GM23248 (cell line): ENCODE measurements around the gene MT1G. TPM values are rescaled to one million over a fixed set of nuclear protein-coding genes. Genes with fewer than 3 reads are reported as not detected.

ENCODE experiments used
- DNase-seq: peaks from one replicate; pipeline ENCODE4 v3.0.0-alpha.2; 2015
- H2AFZ ChIP-seq: fragments of 200-600 bp; sonication (generic); 2 replicates; pipeline ENCODE4 v1.6.1; 2016; ENCODE audit warnings: antibody characterized with exemption
- H3F3A ChIP-seq: fragments of 200-600 bp; sonication (generic); 2 replicates; pipeline ENCODE4 v1.6.1; 2016; ENCODE audit warnings: mild to moderate bottlenecking, antibody characterized with exemption, mixed run types; ENCODE audit not compliant: insufficient read depth
- H3K27ac ChIP-seq: fragments of 200-600 bp; sonication (generic); 2 replicates; pipeline ENCODE4 v1.5.1; 2016; ENCODE audit warnings: mild to moderate bottlenecking
- H3K27me3 ChIP-seq: fragments of 200-600 bp; sonication (generic); replicated peaks from 2 replicates; pipeline ENCODE4 v1.6.1; 2016; ENCODE audit warnings: mild to moderate bottlenecking; ENCODE audit not compliant: insufficient read depth
- H3K36me3 ChIP-seq: fragments of 200-600 bp; sonication (generic); 2 replicates; pipeline ENCODE4 v1.6.1; 2016; ENCODE audit warnings: low read depth, mild to moderate bottlenecking
- H3K4me1 ChIP-seq: fragments of 200-600 bp; sonication (generic); 2 replicates; pipeline ENCODE4 v1.6.1; 2016; ENCODE audit warnings: mild to moderate bottlenecking; ENCODE audit not compliant: insufficient read depth
- H3K4me2 ChIP-seq: fragments of 200-600 bp; sonication (generic); one replicate; pipeline ENCODE4 v1.6.1; 2016; ENCODE audit warnings: mild to moderate bottlenecking; ENCODE audit not compliant: unreplicated experiment
- H3K4me3 ChIP-seq: fragments of 200-600 bp; sonication (generic); 2 replicates; pipeline ENCODE4 v1.5.1; 2016; ENCODE audit warnings: mild to moderate bottlenecking
- H3K79me2 ChIP-seq: fragments of 200-600 bp; sonication (generic); 2 replicates; pipeline ENCODE4 v1.6.1; 2016; ENCODE audit warnings: mild to moderate bottlenecking; ENCODE audit not compliant: insufficient read depth
- H3K9ac ChIP-seq: fragments of 200-600 bp; sonication (generic); 2 replicates; pipeline ENCODE4 v1.6.1; 2016; ENCODE audit warnings: mild to moderate bottlenecking
- H3K9me2 ChIP-seq: fragments of 200-600 bp; sonication (generic); 2 replicates; pipeline ENCODE4 v1.6.1; 2016; ENCODE audit warnings: mixed run types, mild to moderate bottlenecking, moderate library complexity; ENCODE audit not compliant: insufficient read depth
- H3K9me3 ChIP-seq: fragments of 200-600 bp; sonication (generic); one replicate; pipeline ENCODE4 v1.6.1; 2017; ENCODE audit warnings: low read depth
- H4K20me1 ChIP-seq: fragments of 200-600 bp; sonication (generic); 2 replicates; pipeline ENCODE4 v1.6.0; 2016; ENCODE audit not compliant: insufficient read depth
- EZH2 ChIP-seq: fragments of 200-600 bp; sonication (generic); IDR thresholded peaks from 2 replicates; pipeline ENCODE4 v1.6.1; 2018; ENCODE audit warnings: antibody characterized with exemption, mild to moderate bottlenecking; ENCODE audit not compliant: insufficient read depth, poor library complexity, severe bottlenecking
- EZH2phosphoT487 ChIP-seq: fragments of 200-600 bp; sonication (generic); IDR thresholded peaks from 2 replicates; pipeline ENCODE4 v1.6.1; 2018; ENCODE audit warnings: antibody characterized with exemption, moderate library complexity, mild to moderate bottlenecking, low read depth; ENCODE audit not compliant: insufficient read depth
- WGBS, 2 experiments: methylation state at CpG; one replicate each; pipeline ENCODE4 v1.1.6; 2015 to 2017; ENCODE audit warnings: low lambda C conversion rate in 2 of 2, low coverage in 1 of 2; ENCODE audit errors: missing lambda C conversion rate in 2 of 2; 5-methylcytosine and 5-hydroxymethylcytosine counted together
- in situ Hi-C: fragments of 300-500 bp; cut with MboI; formaldehyde crosslinking; loops from 2 replicates; pipeline ENCODE4 v1.15.0; 2020
- polyA plus RNA-seq: library from polyadenylated mRNA; unstranded; fragments of >200 nt; fragmentation: Nextera tagmentation; extraction: Ambion mirVana; gene quantifications from 2 replicates; pipeline ENCODE4 v1.2.1, GENCODE V29; 2016
- total RNA-seq: library from RNA; depleted of rRNA; stranded (reverse); fragments of >200 nt; shearing (Covaris generic); gene quantifications from 2 replicates; pipeline ENCODE4 v1.2.3, GENCODE V29; 2014

The MT1G gene
- total and polyA plus RNA-seq, 2 experiments from 2014 or later: 4.4 TPM; not detected in 1

GRCh38 chr16:56664506-56664905 lies 3.4 kb downstream of the MT1G start:
- Histone ChIP-seq H3K4me1 (no peaks in the 10 kb centered on the region), H3K27ac (no peak overlapping the region), H3K9ac (no peak overlapping the region), H3K4me3 (no peak overlapping the region), H3K27me3 (peaks cover 32% of the 10 kb centered on the region), H3F3A (no peaks in the 10 kb centered on the region), H3K36me3 (no peaks in the 10 kb centered on the region), H3K4me2 (no peak overlapping the region), H3K9me3 (no peaks in the 10 kb centered on the region), H3K9me2 (no peaks in the 10 kb centered on the region), H4K20me1 (no peaks in the 10 kb centered on the region), H2AFZ (no peak overlapping the region), H3K79me2 (no peaks in the 10 kb centered on the region)
- 86 to 89% methylated on average over 1 of the region's 1 CpG for WGBS, 2 experiments
- no peak for TF ChIP-seq EZH2phosphoT487
- no peak for TF ChIP-seq EZH2
- no peak for DNase-seq
- in situ Hi-C loops: no loop called here

DNA sequence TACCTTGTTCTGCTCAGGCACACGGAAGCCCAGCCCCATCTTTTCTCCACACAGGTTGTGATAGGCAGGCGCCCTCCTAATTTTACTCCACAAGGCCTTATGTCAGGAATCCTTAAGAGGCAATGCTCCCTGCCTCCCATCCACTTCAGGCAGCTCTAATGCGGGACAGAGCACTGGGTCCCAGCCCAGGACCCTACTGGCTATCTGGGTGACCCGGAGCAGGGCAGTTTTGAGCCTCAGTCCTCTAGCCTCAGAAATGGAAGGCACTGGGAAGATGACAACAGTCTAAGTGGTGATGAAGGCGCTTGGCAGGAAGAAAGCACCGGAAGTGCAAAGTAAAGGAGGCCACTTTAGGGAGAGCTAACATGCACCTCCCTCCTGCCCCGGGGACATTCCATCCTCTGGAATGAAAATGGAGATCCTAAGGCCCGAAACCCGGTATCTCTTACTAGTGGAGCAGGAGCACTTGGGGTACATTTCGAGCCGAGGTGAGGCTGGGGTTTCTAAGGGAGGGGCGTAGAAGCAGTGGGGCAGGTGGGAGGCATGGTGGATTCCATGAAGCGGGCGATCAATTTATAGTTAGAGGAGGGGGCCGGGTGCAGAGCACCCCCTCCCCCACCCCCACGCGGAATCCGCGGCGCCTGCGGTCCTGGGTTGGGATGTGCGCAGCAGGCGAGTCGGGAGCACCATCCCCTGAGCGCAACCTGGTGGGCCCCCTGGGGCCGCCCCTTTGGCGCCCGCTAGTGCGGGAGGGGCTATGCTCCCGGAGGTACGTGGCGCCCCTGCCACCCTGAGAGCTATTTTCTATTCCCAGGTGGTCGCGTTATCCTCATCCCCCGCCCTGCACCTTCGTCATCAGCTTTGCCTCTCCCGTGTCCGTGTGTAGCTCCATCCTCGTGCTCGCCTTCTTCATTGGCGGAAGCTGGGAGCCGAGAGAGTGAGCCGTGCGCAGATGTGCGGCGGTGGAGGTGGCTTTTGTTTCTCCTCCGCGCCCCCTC lies 5.2 kb downstream of the MT1G start:
- in situ Hi-C loops: no loop called here
- Histone ChIP-seq H3K4me2 (no peak overlapping the region), H4K20me1 (no peaks in the 10 kb centered on the region), H3K4me1 (no peaks in the 10 kb centered on the region), H3K9ac (no peak overlapping the region), H3K36me3 (no peaks in the 10 kb centered on the region), H3F3A (no peaks in the 10 kb centered on the region), H2AFZ (no peak overlapping the region), H3K9me3 (no peaks in the 10 kb centered on the region), H3K27ac (no peak overlapping the region), H3K27me3 (peaks cover 20% of the 10 kb centered on the region), H3K9me2 (no peaks in the 10 kb centered on the region), H3K79me2 (no peaks in the 10 kb centered on the region), H3K4me3 (no peak overlapping the region)
- 35 to 40% methylated on average over 29 to 48 of the region's 48 CpGs for WGBS, 2 experiments
- TF ChIP-seq EZH2 (no peak), EZH2phosphoT487 (no peak)
- no peak for DNase-seq

GRCh38 chr16:56658327-56658875 lies 9.5 kb downstream of the MT1G start:
- Histone ChIP-seq H3K27ac (no peak overlapping the region), H2AFZ (peak overlapping the region; percentile 61), H3K9me2 (no peaks in the 10 kb centered on the region), H3K4me2 (peak overlapping the region; percentile 59), H3K9me3 (no peaks in the 10 kb centered on the region), H3K4me1 (no peaks in the 10 kb centered on the region), H3K79me2 (no peaks in the 10 kb centered on the region), H3F3A (no peaks in the 10 kb centered on the region), H4K20me1 (no peaks in the 10 kb centered on the region), H3K9ac (no peak overlapping the region), H3K36me3 (no peaks in the 10 kb centered on the region), H3K27me3 (peaks cover 14% of the 10 kb centered on the region; the same call in 1 of the 2 replicates), H3K4me3 (peak overlapping the region; percentile 52)
- in situ Hi-C loops: no loop called here
- no peak for DNase-seq
- TF ChIP-seq EZH2: no peak
- no peak for TF ChIP-seq EZH2phosphoT487
- WGBS, 2 experiments: 42 to 43% methylated on average over 10 of the region's 10 CpGs

GRCh38 chr16:56657555-56658326 lies 10.1 kb downstream of the MT1G start, which contains the start of gene MT1F:
MT1F (plus strand) TSS chr16:56657959; CDS start chr16:56658059, 100 bp downstream.
- peak within 1 kb of the TSS; percentile 61 for H2AFZ ChIP-seq
- no peaks in the 10 kb centered on the region for H3K4me1 ChIP-seq
- peak within 1 kb of the TSS; percentile 59 for H3K4me2 ChIP-seq
- no peaks in the 10 kb centered on the region for H4K20me1 ChIP-seq
- no peak within 1 kb of the TSS for H3K9ac ChIP-seq
- peak within 1 kb of the TSS; percentile 52 for H3K4me3 ChIP-seq
- no peaks in the 10 kb centered on the region for H3K9me3 ChIP-seq
- H3K9me2 ChIP-seq: no peaks in the 10 kb centered on the region
- H3F3A ChIP-seq: no peaks in the 10 kb centered on the region
- no peaks in the 10 kb centered on the region for H3K79me2 ChIP-seq
- H3K36me3 ChIP-seq: no peaks in the 10 kb centered on the region
- H3K27ac ChIP-seq: no peak within 1 kb of the TSS
- 7 to 9% methylated on average over 24 to 40 of the region's 46 CpGs for WGBS, 2 experiments
- in situ Hi-C loops: no loop called here
- peaks cover 14% of the 10 kb centered on the region; the same call in 1 of the 2 replicates for H3K27me3 ChIP-seq
- DNase-seq: peak; percentile 64
- TF ChIP-seq EZH2 (no peak), EZH2phosphoT487 (no peak)
